ENCODE results near the gene ELOB. TPM values are rescaled to one million over a fixed set of nuclear protein-coding genes. Genes with fewer than 3 reads are reported as not detected.
A peak's percentile ranks its signal among the peaks of the same experiment; 100 is the strongest.

Gene ELOB
- total RNA-seq: 231 and 236 TPM in 2 replicates

GRCh38 chr16:2777231-2777902 is at the start of gene ELOB:
ELOB (minus strand) TSS chr16:2777280; CDS start chr16:2777239, 41 bp downstream.

GRCh38 chr16:2816751-2817339 is 39.8 kb upstream of the ELOB start, which contains the start of gene PRSS21:
PRSS21 (plus strand) TSS chr16:2817237; CDS start chr16:2817269, 32 bp downstream.

GRCh38 chr16:2787406-2787805 is 10.3 kb upstream of the ELOB start, which contains the start of gene PRSS33:
PRSS33 (minus strand) TSS chr16:2787560; CDS start chr16:2786547, 1,013 bp downstream.

GRCh38 chr16:2752035-2752849 is 24.8 kb downstream of the ELOB start, which contains the start of gene SRRM2:
SRRM2 (plus strand) TSS chr16:2752638; CDS start chr16:2756365, 3,727 bp downstream.

Small RNAs within 50 kb of the gene (small RNA-seq; reads per million reads assigned to genes)
- gene SNORA3C: 2.3 reads per million, percentile 82 among the genes with 10 or more reads in this experiment

Other genes starting within 250 kb of the ELOB start
- not detected in 2 replicates for gene CEMP1, start 245.9 kb downstream of the ELOB start, total RNA-seq
- gene PDPK1, start 239.3 kb downstream of the ELOB start, total RNA-seq: 25.8 and 30.7 TPM in 2 replicates
- 25.8 and 28.4 TPM in 2 replicates for gene KCTD5, start 94.8 kb downstream of the ELOB start, total RNA-seq
- gene PRSS27, start 57.1 kb downstream of the ELOB start, total RNA-seq: under 0.01 and 1.1 TPM in 2 replicates
- 90.4 and 114 TPM in 2 replicates for gene SRRM2, start 24.6 kb downstream of the ELOB start, total RNA-seq
- not detected in 2 replicates for gene PRSS33, start 10.3 kb upstream of the ELOB start, total RNA-seq
- not detected in 2 replicates for gene PRSS41, start 21.2 kb upstream of the ELOB start, total RNA-seq
- 0.33 and 1.2 TPM in 2 replicates for gene PRSS21, start 40.0 kb upstream of the ELOB start, total RNA-seq
- 0.33 TPM in 1 of 2 replicates, not detected in the other for gene ZG16B, start 53.0 kb upstream of the ELOB start, total RNA-seq
- not detected in 2 replicates for gene PRSS22, start 80.9 kb upstream of the ELOB start, total RNA-seq
- 44.9 and 49.0 TPM in 2 replicates for gene FLYWCH2, start 105.9 kb upstream of the ELOB start, total RNA-seq
- 26.0 and 37.6 TPM in 2 replicates for gene FLYWCH1, start 134.7 kb upstream of the ELOB start, total RNA-seq
- not detected in 2 replicates for gene KREMEN2, start 187.0 kb upstream of the ELOB start, total RNA-seq
- 11.8 and 13.9 TPM in 2 replicates for gene PAQR4, start 192.1 kb upstream of the ELOB start, total RNA-seq
- gene PKMYT1, start 203.2 kb upstream of the ELOB start, total RNA-seq: 9.6 and 11.4 TPM in 2 replicates
- not detected in 2 replicates for gene CLDN9, start 235.6 kb upstream of the ELOB start, total RNA-seq
- gene CLDN6, start 240.9 kb upstream of the ELOB start, total RNA-seq: under 0.01 TPM in 1 of 2 replicates, not detected in the other
- gene TNFRSF12A, start 243.1 kb upstream of the ELOB start, total RNA-seq: 116 and 149 TPM in 2 replicates
- gene HCFC1R1, start 246.7 kb upstream of the ELOB start, total RNA-seq: 6.8 and 19.9 TPM in 2 replicates
- 24.8 and 35.3 TPM in 2 replicates for gene THOC6, start 246.8 kb upstream of the ELOB start, total RNA-seq

All from vein endothelial cell (primary cell).